H1 (cell line): Measurements from ENCODE around the gene ENTPD8. TPM values are rescaled to one million over a fixed set of nuclear protein-coding genes. Genes with fewer than 3 reads are reported as not detected.

Source experiments
- ASH2L ChIP-seq: fragments of 200-600, 300-600 bp; sonication (generic); IDR thresholded peaks from one replicate; pipeline ENCODE4 v1.7.1; 2017; ENCODE audit warnings: low read length
- EGR1 ChIP-seq: IDR thresholded peaks from 2 replicates; pipeline ENCODE4 v1.6.1; 2011; ENCODE audit warnings: low read depth, low read length, borderline replicate concordance
- polyA plus RNA-seq, 7 experiments: library from polyadenylated mRNA; depleted of rRNA in 3 of 7; stranded (reverse) in 5 of 7; unstranded in 2 of 7; fragments of >200 nt in 5 of 7; fragments of 200-250 nt in 2 of 7; gene quantifications; 1 replicate in 5 of 7; 2 replicates in 1 of 7; 4 replicates in 1 of 7; pipeline versions ENCODE4 v1.2.1 to v1.2.3, GENCODE V29; 2011 to 2013; ENCODE audit warnings: missing spikeins in 2 of 7, mixed read lengths in 2 of 7
- total RNA-seq: library from RNA; stranded (reverse); fragmentation: NEBNext Ultra II Directional; extraction: Animal tissue kit (Norgen Biotek cat#: 25700); gene quantifications from 2 replicates; pipeline ENCODE4 v1.2.1, GENCODE V29; 2021

ENTPD8 gene
- total and polyA plus RNA-seq, 2 of the 8 experiments (the other 6 are each of a cell fraction or from before 2014, with no cell fraction given), result 0.48 to 0.51 TPM

DNA sequence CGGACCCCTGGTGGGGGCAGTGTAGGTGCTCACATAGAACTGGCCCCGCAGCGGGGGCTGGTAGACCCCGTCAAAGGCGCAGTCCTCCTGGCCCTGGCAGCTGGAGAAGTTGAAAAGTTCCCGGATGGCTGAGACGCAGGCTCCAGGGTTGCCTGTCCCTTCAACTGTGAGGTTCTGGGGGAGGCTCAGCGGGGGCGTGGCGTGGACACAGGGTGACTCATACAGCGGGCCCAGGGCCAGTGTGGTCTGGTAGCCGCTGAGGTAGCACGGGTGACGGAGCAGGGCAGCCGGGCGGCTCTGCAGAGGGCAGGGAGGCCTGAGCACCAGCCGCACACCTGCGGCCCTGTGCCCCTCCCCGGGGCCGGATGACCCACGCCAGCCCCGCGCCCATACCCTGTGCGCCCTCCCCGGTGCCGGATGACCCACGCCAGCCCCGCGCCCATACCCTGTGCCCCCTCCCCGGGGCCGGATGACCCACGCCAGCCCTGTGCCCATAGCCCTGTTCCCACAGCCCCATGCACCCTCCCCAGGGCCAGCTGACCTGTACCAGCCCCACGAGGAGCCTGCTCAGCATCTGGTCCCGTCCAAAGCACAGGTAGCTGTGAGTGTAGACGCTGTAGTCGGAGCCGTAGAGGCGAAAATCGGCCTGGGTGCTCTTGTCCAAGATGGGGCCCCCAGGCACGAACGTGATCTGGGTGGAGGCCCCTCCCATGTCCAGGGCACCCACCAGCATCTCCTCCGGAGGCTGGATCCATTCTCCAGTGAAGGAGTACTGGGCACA lies 5.0 kb downstream of the ENTPD8 start (continued):
- no peak for TF ChIP-seq ASH2L
- no peak for TF ChIP-seq EGR1
